ENCODE measurements around the gene RAD51B. TPM values are rescaled to one million over a fixed set of nuclear protein-coding genes. Genes with fewer than 3 reads are reported as not detected.

RAD51B gene
- total and polyA plus RNA-seq, 9 donors, result 21.6 to 70.1 (median 35.1) TPM

DNA sequence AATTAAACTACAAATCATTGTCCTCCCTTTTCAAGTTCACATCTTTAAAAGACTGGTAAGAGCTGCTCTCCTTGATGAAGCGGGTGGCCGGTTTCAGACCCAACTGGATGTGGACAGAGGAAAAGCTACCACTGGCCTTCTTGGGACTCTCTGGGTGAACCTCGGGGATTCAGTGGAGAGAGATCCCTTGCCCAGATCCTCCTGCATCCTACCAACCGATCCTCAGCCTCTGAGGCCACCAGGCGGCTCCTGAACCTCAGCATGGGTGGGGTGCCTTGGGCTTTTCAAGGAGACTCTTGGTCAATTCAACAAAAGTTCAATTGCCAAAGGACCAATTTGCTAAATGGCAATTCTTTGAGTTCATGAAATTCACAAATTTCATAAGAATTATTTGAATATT, 888.8 kb downstream of the RAD51B start:
- WGBS, 3 donors, result 76 to 89% (median 86%) methylated on average over 5 of the region's 5 CpGs
- Histone ChIP-seq H3K4me1 (ENCODE audit: insufficient read depth) (peaks cover 12% of the 10 kb centered on the region), H3K27ac (no peak overlapping the region), H3K9me3 (no peaks in the 10 kb centered on the region), H3K27me3 (no peaks in the 10 kb centered on the region), H3K4me3 (no peak overlapping the region), H3K36me3 (no peaks in the 10 kb centered on the region)
- intact Hi-C loops (cut with DNase I), result no loop called here
- no peak for DNase-seq
- TF ChIP-seq EP300 (IDR thresholded peaks at IDR 0.05) (no peak), POLR2A (IDR thresholded peaks at IDR 0.05) (no peak)
- TF ChIP-seq, protein P1, sequence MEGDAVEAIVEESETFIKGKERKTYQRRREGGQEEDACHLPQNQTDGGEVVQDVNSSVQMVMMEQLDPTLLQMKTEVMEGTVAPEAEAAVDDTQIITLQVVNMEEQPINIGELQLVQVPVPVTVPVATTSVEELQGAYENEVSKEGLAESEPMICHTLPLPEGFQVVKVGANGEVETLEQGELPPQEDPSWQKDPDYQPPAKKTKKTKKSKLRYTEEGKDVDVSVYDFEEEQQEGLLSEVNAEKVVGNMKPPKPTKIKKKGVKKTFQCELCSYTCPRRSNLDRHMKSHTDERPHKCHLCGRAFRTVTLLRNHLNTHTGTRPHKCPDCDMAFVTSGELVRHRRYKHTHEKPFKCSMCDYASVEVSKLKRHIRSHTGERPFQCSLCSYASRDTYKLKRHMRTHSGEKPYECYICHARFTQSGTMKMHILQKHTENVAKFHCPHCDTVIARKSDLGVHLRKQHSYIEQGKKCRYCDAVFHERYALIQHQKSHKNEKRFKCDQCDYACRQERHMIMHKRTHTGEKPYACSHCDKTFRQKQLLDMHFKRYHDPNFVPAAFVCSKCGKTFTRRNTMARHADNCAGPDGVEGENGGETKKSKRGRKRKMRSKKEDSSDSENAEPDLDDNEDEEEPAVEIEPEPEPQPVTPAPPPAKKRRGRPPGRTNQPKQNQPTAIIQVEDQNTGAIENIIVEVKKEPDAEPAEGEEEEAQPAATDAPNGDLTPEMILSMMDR (IDR thresholded peaks at IDR 0.05), result no peak

DNA sequence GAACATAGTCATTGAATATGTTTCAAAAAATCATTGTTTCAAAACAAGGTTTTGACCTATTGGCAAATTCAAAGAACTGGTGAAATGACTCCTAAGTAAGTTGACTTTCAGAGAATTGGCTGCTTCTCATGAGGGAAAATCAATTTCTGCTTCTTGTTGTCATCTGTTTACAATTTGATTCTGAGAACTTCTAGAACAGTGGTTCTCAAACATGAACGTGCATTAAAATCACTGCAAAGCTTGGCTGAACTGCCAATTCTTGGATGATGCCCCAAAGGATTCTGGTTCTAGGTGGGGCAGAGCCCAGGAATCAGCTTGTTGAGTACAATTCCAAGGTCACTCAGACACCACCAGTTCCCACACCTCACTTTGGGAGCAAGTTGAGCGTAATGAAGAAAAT, 889.4 kb downstream of the RAD51B start:
- H3K27ac ChIP-seq, result no peak overlapping the region
- intact Hi-C loops (cut with DNase I), result no loop called here
- H3K4me1 ChIP-seq (ENCODE audit: insufficient read depth), result peaks cover 12% of the 10 kb centered on the region
- H3K9me3 ChIP-seq, result no peaks in the 10 kb centered on the region
- WGBS, 3 donors, result 87 to 93% (median 89%) methylated on average over 2 of the region's 2 CpGs
- TF ChIP-seq EP300 (IDR thresholded peaks at IDR 0.05) (no peak), POLR2A (IDR thresholded peaks at IDR 0.05) (no peak)
- TF ChIP-seq, protein P1 (IDR thresholded peaks at IDR 0.05), result no peak
- H3K4me3 ChIP-seq, result no peak overlapping the region
- no peaks in the 10 kb centered on the region for H3K27me3 ChIP-seq
- DNase-seq, result no peak
- no peaks in the 10 kb centered on the region for H3K36me3 ChIP-seq

DNA sequence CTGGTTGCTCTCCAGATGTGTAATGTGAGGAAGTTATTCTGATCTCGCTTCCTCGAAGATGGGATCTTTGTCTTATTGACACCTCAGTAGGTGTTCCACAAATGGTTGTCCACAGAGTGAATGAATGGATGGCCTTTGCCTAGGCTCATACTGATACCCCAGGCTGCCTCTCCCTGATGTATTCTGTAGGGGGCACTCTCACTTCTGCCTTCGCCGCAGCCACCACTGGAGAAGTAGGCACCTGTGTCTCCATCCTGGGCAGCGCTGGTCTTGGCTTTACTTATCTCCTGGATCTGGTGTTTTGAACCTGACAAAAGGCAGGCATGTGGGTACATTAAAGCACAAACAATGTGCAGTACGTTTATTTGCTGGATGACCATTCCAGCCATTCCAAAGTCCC, 891.2 kb downstream of the RAD51B start:
- Histone ChIP-seq H3K36me3 (no peaks in the 10 kb centered on the region), H3K4me3 (no peak overlapping the region), H3K4me1 (ENCODE audit: insufficient read depth) (peaks cover 6% of the 10 kb centered on the region), H3K27me3 (no peaks in the 10 kb centered on the region), H3K27ac (no peak overlapping the region), H3K9me3 (no peaks in the 10 kb centered on the region)
- TF ChIP-seq, protein P1 (IDR thresholded peaks at IDR 0.05), result no peak
- TF ChIP-seq EP300 (IDR thresholded peaks at IDR 0.05) (no peak), POLR2A (IDR thresholded peaks at IDR 0.05) (no peak)
- 93 to 97% (median 95%) methylated on average over 6 of the region's 6 CpGs for WGBS, 3 donors
- DNase-seq, result no peak
- intact Hi-C loops (cut with DNase I), result no loop called here

DNA sequence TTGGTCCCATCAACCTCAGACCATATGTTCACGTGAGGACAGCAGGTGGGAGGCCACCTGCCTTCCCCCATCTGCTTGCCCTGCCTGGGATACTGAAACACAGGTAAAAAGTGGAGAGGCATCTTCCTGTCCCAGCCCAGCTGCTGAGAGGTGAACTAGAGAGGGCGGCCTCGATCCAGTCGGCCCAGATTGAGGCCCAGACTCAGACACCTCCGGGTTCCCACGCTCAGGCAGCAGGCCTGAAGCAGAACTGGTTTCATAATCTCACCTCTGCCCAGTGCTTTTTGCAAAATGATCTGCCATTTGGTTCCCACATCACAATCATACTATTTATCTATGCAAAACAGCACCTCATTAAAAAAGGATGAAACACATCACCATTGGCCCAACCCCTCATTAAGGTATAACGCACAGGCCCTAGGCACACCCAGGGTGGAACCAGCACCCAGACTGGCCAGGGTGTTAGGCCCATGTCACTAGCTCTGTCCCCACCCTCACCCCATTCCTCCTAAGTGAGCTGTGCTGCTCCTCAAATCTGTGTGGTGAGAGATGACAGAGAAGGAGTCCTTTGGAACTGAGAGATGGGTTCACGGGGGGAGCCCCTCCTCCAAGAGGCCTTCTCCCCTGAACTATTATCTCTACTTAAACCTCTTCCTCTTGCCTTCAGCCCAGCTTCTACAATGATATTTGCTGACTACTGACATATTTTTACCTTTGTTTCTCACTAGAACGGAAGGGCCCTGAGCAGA, 892.2 kb downstream of the RAD51B start:
- TF ChIP-seq POLR2A (IDR thresholded peaks at IDR 0.05) (no peak), EP300 (IDR thresholded peaks at IDR 0.05) (no peak)
- TF ChIP-seq, protein P1 (IDR thresholded peaks at IDR 0.05), result no peak
- H3K27me3 ChIP-seq, result no peaks in the 10 kb centered on the region
- no peaks in the 10 kb centered on the region for H3K4me1 ChIP-seq (ENCODE audit: insufficient read depth)
- intact Hi-C loops (cut with DNase I), result no loop called here
- no peak overlapping the region for H3K27ac ChIP-seq
- H3K4me3 ChIP-seq, result no peak overlapping the region
- 82 to 91% (median 84%) methylated on average over 9 of the region's 9 CpGs for WGBS, 3 donors
- DNase-seq, result no peak
- H3K36me3 ChIP-seq, result no peaks in the 10 kb centered on the region
- no peaks in the 10 kb centered on the region for H3K9me3 ChIP-seq

All from ovary (tissue), 9 donors.